OCI-LY7 (cell line): ENCODE data around the gene APBA3. TPM values are rescaled to one million over a fixed set of nuclear protein-coding genes. Genes with fewer than 3 reads are reported as not detected.

Experiments
- small RNA-seq: library from RNA; depleted of rRNA; stranded (forward); fragments of <200 nt; gene quantifications from one replicate; pipeline ENCODE3, GENCODE V24; 2014
- total RNA-seq, 2 experiments: library from RNA; depleted of rRNA in 1 of 2; stranded (reverse); fragments of >200 nt in 1 of 2; shearing (Covaris generic) in 1 of 2; gene quantifications; 2 replicates each; pipeline ENCODE4 v1.2.3, GENCODE V29; 2014 to 2022

The APBA3 gene
- total RNA-seq, 2 experiments from 2014 or later, result 28.7 to 34.7 TPM

Small RNA genes within 50 kb of the gene (small RNA-seq; reads per million reads assigned to genes)
- gene AC005777.1, result not detected

Other genes with a start within 250 kb of the APBA3 start
- 0.44 and 1.1 TPM in 2 replicates for gene TEKTIP1, start 222.5 kb downstream of the APBA3 start, total RNA-seq (2014; rRNA removed; shearing (Covaris generic))
- 7.0 and 9.7 TPM in 2 replicates for gene TEKTIP1, start 222.5 kb downstream of the APBA3 start, total RNA-seq (2022)
- gene MFSD12, start 204.1 kb downstream of the APBA3 start, total RNA-seq (2014; rRNA removed; shearing (Covaris generic)), result 74.4 and 79.4 TPM in 2 replicates
- gene MFSD12, start 204.1 kb downstream of the APBA3 start, total RNA-seq (2022), result 72.6 and 78.8 TPM in 2 replicates
- 105 and 119 TPM in 2 replicates for gene HMG20B, start 188.7 kb downstream of the APBA3 start, total RNA-seq (2014; rRNA removed; shearing (Covaris generic))
- gene HMG20B, start 188.7 kb downstream of the APBA3 start, total RNA-seq (2022), result 91.0 and 108 TPM in 2 replicates
- gene GIPC3, start 176.2 kb downstream of the APBA3 start, total RNA-seq (2014; rRNA removed; shearing (Covaris generic)), result not detected in 2 replicates
- gene GIPC3, start 176.2 kb downstream of the APBA3 start, total RNA-seq (2022), result not detected in 2 replicates
- gene TBXA2R, start 154.8 kb downstream of the APBA3 start, total RNA-seq (2014; rRNA removed; shearing (Covaris generic)), result not detected in 2 replicates
- not detected in 2 replicates for gene TBXA2R, start 154.8 kb downstream of the APBA3 start, total RNA-seq (2022)
- 35.9 and 38.6 TPM in 2 replicates for gene CACTIN, start 134.9 kb downstream of the APBA3 start, total RNA-seq (2014; rRNA removed; shearing (Covaris generic))
- 33.0 and 34.2 TPM in 2 replicates for gene CACTIN, start 134.9 kb downstream of the APBA3 start, total RNA-seq (2022)
- 6.3 and 7.6 TPM in 2 replicates for gene PIP5K1C, start 61.2 kb downstream of the APBA3 start, total RNA-seq (2014; rRNA removed; shearing (Covaris generic))
- gene PIP5K1C, start 61.2 kb downstream of the APBA3 start, total RNA-seq (2022), result 13.7 and 15.1 TPM in 2 replicates
- 0.69 and 1.8 TPM in 2 replicates for gene TJP3, start 53.3 kb downstream of the APBA3 start, total RNA-seq (2014; rRNA removed; shearing (Covaris generic))
- gene TJP3, start 53.3 kb downstream of the APBA3 start, total RNA-seq (2022), result 1.8 and 2.3 TPM in 2 replicates
- 88.7 and 93.1 TPM in 2 replicates for gene MRPL54, start 990 bp upstream of the APBA3 start, total RNA-seq (2014; rRNA removed; shearing (Covaris generic))
- 60.4 and 66.6 TPM in 2 replicates for gene MRPL54, start 990 bp upstream of the APBA3 start, total RNA-seq (2022)
- gene RAX2, start 10.5 kb upstream of the APBA3 start, total RNA-seq (2014; rRNA removed; shearing (Covaris generic)), result not detected in 2 replicates
- not detected in 2 replicates for gene RAX2, start 10.5 kb upstream of the APBA3 start, total RNA-seq (2022)
- gene MATK, start 24.7 kb upstream of the APBA3 start, total RNA-seq (2014; rRNA removed; shearing (Covaris generic)), result not detected in 2 replicates
- not detected in 2 replicates for gene MATK, start 24.7 kb upstream of the APBA3 start, total RNA-seq (2022)
- not detected in 2 replicates for gene ZFR2, start 107.3 kb upstream of the APBA3 start, total RNA-seq (2014; rRNA removed; shearing (Covaris generic))
- gene ZFR2, start 107.3 kb upstream of the APBA3 start, total RNA-seq (2022), result not detected in 2 replicates
- not detected in 2 replicates for gene ATCAY, start 119.0 kb upstream of the APBA3 start, total RNA-seq (2014; rRNA removed; shearing (Covaris generic))
- not detected in 2 replicates for gene ATCAY, start 119.0 kb upstream of the APBA3 start, total RNA-seq (2022)
- gene NMRK2, start 171.4 kb upstream of the APBA3 start, total RNA-seq (2014; rRNA removed; shearing (Covaris generic)), result not detected in 2 replicates
- not detected in 2 replicates for gene NMRK2, start 171.4 kb upstream of the APBA3 start, total RNA-seq (2022)
- gene DAPK3, start 209.4 kb upstream of the APBA3 start, total RNA-seq (2014; rRNA removed; shearing (Covaris generic)), result 48.6 and 49.3 TPM in 2 replicates
- 40.4 and 47.1 TPM in 2 replicates for gene DAPK3, start 209.4 kb upstream of the APBA3 start, total RNA-seq (2022)
- gene EEF2, start 223.8 kb upstream of the APBA3 start, total RNA-seq (2014; rRNA removed; shearing (Covaris generic)), result 1,633 and 1,634 TPM in 2 replicates
- 3,507 and 3,668 TPM in 2 replicates for gene EEF2, start 223.8 kb upstream of the APBA3 start, total RNA-seq (2022)
- 25.3 and 31.5 TPM in 2 replicates for gene PIAS4, start 246.0 kb upstream of the APBA3 start, total RNA-seq (2014; rRNA removed; shearing (Covaris generic))
- 34.4 and 35.0 TPM in 2 replicates for gene PIAS4, start 246.0 kb upstream of the APBA3 start, total RNA-seq (2022)